ENCODE measurements around the gene MRPS34. TPM values are rescaled to one million over a fixed set of nuclear protein-coding genes. Genes with fewer than 3 reads are reported as not detected.

Gene MRPS34
- total and polyA plus RNA-seq, 4 donors: 42.4 to 100 (median 58.7) TPM

DNA sequence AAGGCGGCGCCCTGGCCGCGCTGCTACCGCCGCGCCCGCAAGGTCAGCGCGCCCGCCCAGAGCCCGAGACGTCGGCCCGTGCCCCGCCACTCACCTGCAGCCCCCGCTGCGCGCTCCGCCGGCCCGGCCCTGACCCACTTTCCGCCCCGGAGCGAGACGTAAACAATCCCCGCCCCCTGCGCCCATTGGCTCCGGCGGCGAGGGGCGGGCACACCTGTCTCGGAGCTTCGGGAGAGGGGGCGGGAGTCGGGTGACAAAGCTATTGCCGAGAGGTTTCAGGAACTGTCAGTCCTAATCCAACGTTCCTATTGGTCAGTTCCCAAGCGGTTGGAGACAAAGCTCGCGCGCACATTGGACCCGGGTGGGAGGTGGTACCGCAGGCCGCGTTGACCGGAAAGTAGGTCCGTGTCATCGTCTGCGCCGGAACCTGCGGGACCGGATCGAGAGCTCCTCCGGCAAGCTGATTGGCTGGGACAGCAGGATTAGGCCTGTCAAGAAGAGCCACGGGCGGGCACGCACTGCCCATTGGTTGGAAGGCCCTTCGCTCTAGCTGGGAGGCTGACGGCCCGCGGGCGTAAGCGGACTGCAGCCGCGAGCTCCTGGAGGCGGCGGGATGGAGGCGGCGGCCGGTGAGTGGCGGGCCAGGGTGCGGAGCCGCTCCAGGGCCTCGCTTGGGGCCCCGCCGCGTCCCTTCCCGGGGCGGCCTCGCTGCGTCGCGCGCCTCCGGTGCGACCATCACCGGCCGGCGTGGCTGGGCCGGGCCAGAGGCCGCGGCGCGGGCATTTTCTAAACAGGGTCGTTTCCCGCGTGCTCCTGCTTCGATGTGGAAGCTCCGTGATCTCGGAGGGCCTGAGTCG, 9.7 kb upstream of the MRPS34 start, which contains the start of the genes NUBP2 and SPSB3:
Gene NUBP2, plus strand, starts transcription at position 553 of the 857 bp plus-strand sequence. Its CDS starts 61 bp downstream, at position 614.
Gene SPSB3, minus strand, starts transcription at position 164 of the 857 bp plus-strand sequence. CDS start 1,088 bp downstream, outside the sequence.
- under 1% methylated on average over 102 of the region's 102 CpGs for WGBS
- DNase-seq (ENCODE audit: low spot score): peak; percentile 97
- H3K27me3 ChIP-seq (ENCODE audit: control insufficient read depth in 4 of 4, insufficient read depth in 4 of 4, low read length in 3 of 4): no peaks in the 10 kb centered on the region
- peaks cover 14 to 60% (median 42%) of the 10 kb centered on the region in 4 donors for H3K4me1 ChIP-seq (ENCODE audit: control insufficient read depth in 4 of 4, insufficient read depth in 4 of 4, low read length in 3 of 4)
- H3K36me3 ChIP-seq (ENCODE audit: control insufficient read depth in 4 of 4, insufficient read depth in 3 of 4, low read depth in 1 of 4, low read length in 3 of 4): peaks cover 0 to 8% (median 4%) of the 10 kb centered on the region in 4 donors
- H3K9me3 ChIP-seq (ENCODE audit: control insufficient read depth in 4 of 4, low read length in 3 of 4): no peaks in the 10 kb centered on the region
- H3K9ac ChIP-seq (ENCODE audit: low read depth in 1 of 2, low read length in 2 of 2): peak within 1 kb of the TSS; percentile 77 to 82
- H3K4me3 ChIP-seq (ENCODE audit: low read depth in 1 of 3, low read length in 3 of 3): peak within 1 kb of the TSS; percentile 87 to 94 (median 87)
- TF ChIP-seq SP1 (IDR thresholded peaks at IDR 0.05): peak; percentile 99
- TF ChIP-seq, protein P1, sequence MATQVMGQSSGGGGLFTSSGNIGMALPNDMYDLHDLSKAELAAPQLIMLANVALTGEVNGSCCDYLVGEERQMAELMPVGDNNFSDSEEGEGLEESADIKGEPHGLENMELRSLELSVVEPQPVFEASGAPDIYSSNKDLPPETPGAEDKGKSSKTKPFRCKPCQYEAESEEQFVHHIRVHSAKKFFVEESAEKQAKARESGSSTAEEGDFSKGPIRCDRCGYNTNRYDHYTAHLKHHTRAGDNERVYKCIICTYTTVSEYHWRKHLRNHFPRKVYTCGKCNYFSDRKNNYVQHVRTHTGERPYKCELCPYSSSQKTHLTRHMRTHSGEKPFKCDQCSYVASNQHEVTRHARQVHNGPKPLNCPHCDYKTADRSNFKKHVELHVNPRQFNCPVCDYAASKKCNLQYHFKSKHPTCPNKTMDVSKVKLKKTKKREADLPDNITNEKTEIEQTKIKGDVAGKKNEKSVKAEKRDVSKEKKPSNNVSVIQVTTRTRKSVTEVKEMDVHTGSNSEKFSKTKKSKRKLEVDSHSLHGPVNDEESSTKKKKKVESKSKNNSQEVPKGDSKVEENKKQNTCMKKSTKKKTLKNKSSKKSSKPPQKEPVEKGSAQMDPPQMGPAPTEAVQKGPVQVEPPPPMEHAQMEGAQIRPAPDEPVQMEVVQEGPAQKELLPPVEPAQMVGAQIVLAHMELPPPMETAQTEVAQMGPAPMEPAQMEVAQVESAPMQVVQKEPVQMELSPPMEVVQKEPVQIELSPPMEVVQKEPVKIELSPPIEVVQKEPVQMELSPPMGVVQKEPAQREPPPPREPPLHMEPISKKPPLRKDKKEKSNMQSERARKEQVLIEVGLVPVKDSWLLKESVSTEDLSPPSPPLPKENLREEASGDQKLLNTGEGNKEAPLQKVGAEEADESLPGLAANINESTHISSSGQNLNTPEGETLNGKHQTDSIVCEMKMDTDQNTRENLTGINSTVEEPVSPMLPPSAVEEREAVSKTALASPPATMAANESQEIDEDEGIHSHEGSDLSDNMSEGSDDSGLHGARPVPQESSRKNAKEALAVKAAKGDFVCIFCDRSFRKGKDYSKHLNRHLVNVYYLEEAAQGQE (IDR thresholded peaks at IDR 0.05): no peak
- TF ChIP-seq JUND (IDR thresholded peaks at IDR 0.05): peak in 1 of 2 donors; percentile 26
- no peak for TF ChIP-seq HNF4G (IDR thresholded peaks at IDR 0.05)
- TF ChIP-seq NR2F2 (IDR thresholded peaks at IDR 0.05): peak; percentile 48
- no peak for TF ChIP-seq FOXA1 (IDR thresholded peaks at IDR 0.05)
- TF ChIP-seq, protein P2, sequence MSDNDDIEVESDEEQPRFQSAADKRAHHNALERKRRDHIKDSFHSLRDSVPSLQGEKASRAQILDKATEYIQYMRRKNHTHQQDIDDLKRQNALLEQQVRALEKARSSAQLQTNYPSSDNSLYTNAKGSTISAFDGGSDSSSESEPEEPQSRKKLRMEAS (IDR thresholded peaks at IDR 0.05): peak; percentile 73
- TF ChIP-seq ZBTB33 (IDR thresholded peaks at IDR 0.05): no peak
- no peak for TF ChIP-seq YY1 (IDR thresholded peaks at IDR 0.05)
- TF ChIP-seq RAD21 (IDR thresholded peaks at IDR 0.05): peak in 1 of 2 donors; percentile 29
- TF ChIP-seq EGR1 (IDR thresholded peaks at IDR 0.05; ENCODE audit: low read depth in 2 of 2): peak; percentile 66 to 76
- TF ChIP-seq FOXA2 (IDR thresholded peaks at IDR 0.05): no peak
- peak; percentile 52 to 71 for TF ChIP-seq HNF4A (conservative IDR thresholded peaks at IDR 0.05)
- peak; percentile 60 to 62 for TF ChIP-seq RXRA (IDR thresholded peaks at IDR 0.05)
- TF ChIP-seq GABPA (IDR thresholded peaks at IDR 0.05 in 1 of 2, conservative IDR thresholded peaks at IDR 0.05 in 1 of 2): peak; percentile 89 to 97
- H3K27ac ChIP-seq (ENCODE audit: low read depth in 1 of 2, low read length in 2 of 2): peak within 1 kb of the TSS; percentile 84 to 87

DNA sequence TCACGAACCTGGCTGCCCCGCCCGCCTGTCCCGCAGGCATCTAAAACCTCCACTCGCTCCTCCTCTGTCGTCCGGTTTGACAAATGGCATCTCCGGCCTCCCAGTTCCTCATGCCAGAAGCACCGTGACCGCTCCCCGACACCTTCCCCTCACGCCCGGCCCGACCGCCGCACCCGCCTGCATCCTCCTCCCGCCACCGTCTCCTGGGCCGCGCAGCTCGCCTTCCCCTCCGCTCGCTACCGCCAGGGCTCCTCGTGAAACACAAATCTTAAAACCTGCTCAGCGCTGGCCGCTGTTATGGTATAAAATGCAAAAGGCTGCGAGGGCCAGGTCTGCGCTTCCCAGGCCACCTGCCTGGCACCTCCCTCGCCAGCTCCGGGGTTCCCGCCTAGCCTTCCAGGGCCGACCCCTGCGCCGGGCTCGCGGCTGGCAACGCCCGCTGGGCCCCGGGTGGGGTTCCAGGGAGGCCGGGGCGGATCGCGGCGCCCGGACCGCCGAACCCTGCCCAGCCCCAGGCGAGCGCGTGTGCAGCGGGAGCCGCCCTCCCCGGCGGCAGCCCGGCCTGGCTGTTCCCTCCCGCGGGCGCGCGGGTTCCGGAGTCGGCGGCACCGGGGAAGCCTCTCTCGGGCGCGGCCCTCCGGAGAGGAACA, 8.9 kb upstream of the MRPS34 start:
- WGBS: under 1% methylated on average over 70 of the region's 70 CpGs
- no peaks in the 10 kb centered on the region for H3K27me3 ChIP-seq (ENCODE audit: control insufficient read depth in 4 of 4, insufficient read depth in 4 of 4, low read length in 3 of 4)
- DNase-seq (ENCODE audit: low spot score): no peak
- peak overlapping the region; percentile 68 to 75 for H3K9ac ChIP-seq (ENCODE audit: low read depth in 1 of 2, low read length in 2 of 2)
- peak overlapping the region; percentile 84 to 87 for H3K27ac ChIP-seq (ENCODE audit: low read depth in 1 of 2, low read length in 2 of 2)
- no peaks in the 10 kb centered on the region for H3K9me3 ChIP-seq (ENCODE audit: control insufficient read depth in 4 of 4, low read length in 3 of 4)
- H3K36me3 ChIP-seq (ENCODE audit: control insufficient read depth in 4 of 4, insufficient read depth in 3 of 4, low read depth in 1 of 4, low read length in 3 of 4): peaks cover 0 to 13% (median 7%) of the 10 kb centered on the region in 4 donors
- peaks cover 14 to 60% (median 42%) of the 10 kb centered on the region in 4 donors for H3K4me1 ChIP-seq (ENCODE audit: control insufficient read depth in 4 of 4, insufficient read depth in 4 of 4, low read length in 3 of 4)
- H3K4me3 ChIP-seq (ENCODE audit: low read depth in 1 of 3, low read length in 3 of 3): peak overlapping the region; percentile 82 to 90 (median 83)
- TF ChIP-seq HNF4G (IDR thresholded peaks at IDR 0.05): no peak
- no peak for TF ChIP-seq SP1 (IDR thresholded peaks at IDR 0.05)
- no peak for TF ChIP-seq GABPA (IDR thresholded peaks at IDR 0.05 in 1 of 2, conservative IDR thresholded peaks at IDR 0.05 in 1 of 2)
- TF ChIP-seq, protein P2 (IDR thresholded peaks at IDR 0.05): no peak
- TF ChIP-seq TAF1 (conservative IDR thresholded peaks at IDR 0.05): no peak
- TF ChIP-seq, protein P3, sequence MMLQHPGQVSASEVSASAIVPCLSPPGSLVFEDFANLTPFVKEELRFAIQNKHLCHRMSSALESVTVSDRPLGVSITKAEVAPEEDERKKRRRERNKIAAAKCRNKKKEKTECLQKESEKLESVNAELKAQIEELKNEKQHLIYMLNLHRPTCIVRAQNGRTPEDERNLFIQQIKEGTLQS (IDR thresholded peaks at IDR 0.05): no peak
- no peak for TF ChIP-seq RAD21 (IDR thresholded peaks at IDR 0.05)
- TF ChIP-seq, protein P1 (IDR thresholded peaks at IDR 0.05): no peak

All from liver (tissue), 9 donors.